Right renal cortex interstitium (tissue), 3 donors: ENCODE measurements around the gene DCHS2. TPM values are rescaled to one million over a fixed set of nuclear protein-coding genes. Genes with fewer than 3 reads are reported as not detected.
"Not testable (repeated sequence)": the region's sequence is repeated elsewhere in the genome, so short reads cannot be mapped to it uniquely, and the experiment has no call there.

Experiments used
- DNase-seq, 3 donors: peaks; one replicate each; pipeline ENCODE4 v3.0.0-alpha.2; 2013; ENCODE audit warnings: low read depth in 3 of 3, low spot score in 2 of 3
- polyA plus RNA-seq, 3 donors: library from polyadenylated mRNA; unstranded; fragments of 120-200 nt; gene quantifications; one replicate each; pipeline ENCODE4 v1.2.1, GENCODE V29; 2013; ENCODE audit not compliant: insufficient read length in 3 of 3

The DCHS2 gene
- polyA plus RNA-seq, 3 donors: 4.7 to 7.0 (median 4.9) TPM

GRCh38 chr4:154231806-154232478, 259.7 kb downstream of the DCHS2 start:
- DNase-seq: no peak

- DNase-seq: no peak
Measured at GRCh38 chr4:154230723-154231122, 260.9 kb downstream of the DCHS2 start.

GRCh38 chr4:154230091-154230490, 261.5 kb downstream of the DCHS2 start:
- no peak for DNase-seq

GRCh38 chr4:154222875-154223274, 268.7 kb downstream of the DCHS2 start:
- no peak for DNase-seq

GRCh38 chr4:154218051-154218450, 273.5 kb downstream of the DCHS2 start:
- DNase-seq: no peak

- DNase-seq: not testable (repeated sequence)
Measured at GRCh38 chr4:154217384-154217783, 274.2 kb downstream of the DCHS2 start.

- no peak for DNase-seq
Measured at GRCh38 chr4:154211506-154211905, 280.1 kb downstream of the DCHS2 start.

GRCh38 chr4:154208424-154208823, 283.2 kb downstream of the DCHS2 start:
- no peak for DNase-seq

- DNase-seq: no peak
Measured at GRCh38 chr4:154205471-154205870, 286.1 kb downstream of the DCHS2 start.

GRCh38 chr4:154194649-154195048, 296.9 kb downstream of the DCHS2 start:
- no peak for DNase-seq

- no peak for DNase-seq
Measured at GRCh38 chr4:154192585-154192984, 299.0 kb downstream of the DCHS2 start.

- DNase-seq: no peak
Measured at GRCh38 chr4:154189346-154189745, 302.3 kb downstream of the DCHS2 start.

GRCh38 chr4:154186888-154187287, 304.7 kb downstream of the DCHS2 start:
- DNase-seq: no peak

GRCh38 chr4:154186035-154186434, 305.6 kb downstream of the DCHS2 start:
- no peak for DNase-seq

- DNase-seq: no peak
Measured at GRCh38 chr4:154184238-154184637, 307.4 kb downstream of the DCHS2 start.

- DNase-seq: no peak
Measured at GRCh38 chr4:154183264-154183663, 308.3 kb downstream of the DCHS2 start.

Other genes starting within 250 kb of the DCHS2 start
- gene PLRG1, start 58.6 kb upstream of the DCHS2 start, polyA plus RNA-seq: 100 to 1,000 TPM; 116 to 126 (median 125) TPM
- 100 to 1,000 TPM in 2 of 3 donors, 10 to 100 TPM in 1; 10.6 to 190 (median 141) TPM for gene FGB, start 71.2 kb upstream of the DCHS2 start, polyA plus RNA-seq
- gene FGA, start 98.9 kb upstream of the DCHS2 start, polyA plus RNA-seq: 1 to 10 TPM in 2 of 3 donors, under 1 TPM in 1; 0.08 to 1.4 (median 1.0) TPM
- 1 to 10 TPM in 1 of 3 donors, under 1 TPM in 1, not detected in 1; 0.44 to 1.1 TPM for gene FGG, start 120.9 kb upstream of the DCHS2 start, polyA plus RNA-seq